Activated CD8-positive, alpha-beta memory T cell treated with anti-CD3 and anti-CD28 coated beads, Interleukin-2, amount 10 ng/mL, durations not matched to agents 7 days and 5 days (primary cell): ENCODE results near the gene CHST14. TPM values are rescaled to one million over a fixed set of nuclear protein-coding genes. Genes with fewer than 3 reads are reported as not detected.
A peak's percentile ranks its signal among the peaks of the same experiment; 100 is the strongest.

Experiments used
- ATAC-seq: fragments of 150-1000 bp; cut with Tn5 transposase; one replicate; pipeline ENCODE4 v1.10.0; 2021; ENCODE audit warnings: moderate library complexity
- CTCF ChIA-PET: fragments of 350-600 bp; sonication (Branson Sonifier 250); formaldehyde crosslinking; loops from one replicate; lab custom pipeline; 2021; ENCODE audit warnings: antibody characterized with exemption; lab: Charles Lee
- DNase-seq: peaks from one replicate; pipeline ENCODE4 v3.0.0-alpha.2; 2020
- H3K27ac Mint-ChIP-seq: one replicate; pipeline ENCODE4 v1.8.0; 2021; ENCODE audit warnings: mild to moderate bottlenecking, mixed read lengths
- H3K27me3 Mint-ChIP-seq: one replicate; pipeline ENCODE4 v1.8.0; 2021; ENCODE audit warnings: mixed read lengths
- H3K36me3 Mint-ChIP-seq: one replicate; pipeline ENCODE4 v1.8.0; 2021; ENCODE audit warnings: mild to moderate bottlenecking, mixed read lengths
- H3K4me1 Mint-ChIP-seq: one replicate; pipeline ENCODE4 v1.8.0; 2021; ENCODE audit warnings: mixed read lengths
- H3K4me3 Mint-ChIP-seq: one replicate; pipeline ENCODE4 v1.8.0; 2021; ENCODE audit warnings: mild to moderate bottlenecking, moderate library complexity, mixed read lengths
- H3K9me3 Mint-ChIP-seq: one replicate; pipeline ENCODE4 v1.8.0; 2022; ENCODE audit warnings: low read depth, mixed read lengths
- total RNA-seq, 2 experiments: library from RNA; stranded (reverse); gene quantifications; one replicate each; pipeline ENCODE4 v1.2.3, GENCODE V29; 2021

CHST14 gene
- total RNA-seq, 2 experiments from 2014 or later: 12.3 to 12.6 TPM

DNA sequence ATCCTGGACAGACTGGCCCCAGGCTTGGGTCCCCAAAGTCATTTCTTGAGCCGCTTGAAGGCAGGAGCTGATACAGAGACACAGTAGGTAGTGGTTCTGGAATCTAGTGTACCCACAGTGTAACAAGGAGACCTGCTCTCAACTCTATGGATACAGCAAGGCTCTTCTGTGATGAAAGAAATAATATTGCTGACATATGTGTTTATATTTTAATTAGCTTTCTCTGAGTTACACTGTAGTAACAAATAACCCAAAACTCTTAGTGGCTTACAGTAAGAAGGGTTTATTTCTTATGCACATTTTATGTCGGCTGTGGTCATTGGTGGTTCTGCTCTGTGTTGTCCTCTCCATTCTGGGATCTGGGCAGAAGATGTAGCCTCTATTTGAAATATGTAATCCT is 45.5 kb downstream of the CHST14 start:
- Mint-ChIP-seq H3K36me3 (no peaks in the 10 kb centered on the region), H3K4me1 (peaks cover 14% of the 10 kb centered on the region), H3K9me3 (no peaks in the 10 kb centered on the region), H3K4me3 (no peak overlapping the region), H3K27me3 (peaks cover 37% of the 10 kb centered on the region), H3K27ac (no peak overlapping the region)
- ATAC-seq (no peak), DNase-seq (peak; percentile 2)
- CTCF ChIA-PET: interaction anchor here (0.7 to 1.5 kb wide), 2 partner anchors 44 to 108 kb away, joined by 3 read pairs; no protein-coding TSS in a partner anchor

Other genes with a start within 250 kb of the CHST14 start
- gene PAK6, start 231.9 kb upstream of the CHST14 start, total RNA-seq: 1 to 10 TPM; 1.0 to 1.7 TPM
- not detected for gene ANKRD63, start 187.9 kb upstream of the CHST14 start, total RNA-seq
- gene PLCB2, start 163.0 kb upstream of the CHST14 start, total RNA-seq: 100 to 1,000 TPM; 104 to 120 TPM
- gene INAFM2, start 147.3 kb upstream of the CHST14 start, total RNA-seq: 10 to 100 TPM in 1 of 2 experiments, 1 to 10 TPM in 1; 4.9 to 10.2 TPM
- gene CCDC9B, start 130.0 kb upstream of the CHST14 start, total RNA-seq: 1 to 10 TPM in 1 of 2 experiments, under 1 TPM in 1; 0.45 to 1.5 TPM
- gene PHGR1, start 120.0 kb upstream of the CHST14 start, total RNA-seq: not detected
- gene DISP2, start 112.8 kb upstream of the CHST14 start, total RNA-seq: under 1 TPM; 0.23 to 0.37 TPM
- 10 to 100 TPM; 77.1 to 82.0 TPM for gene KNSTRN, start 88.3 kb upstream of the CHST14 start, total RNA-seq
- 10 to 100 TPM; 70.3 to 87.2 TPM for gene IVD, start 65.2 kb upstream of the CHST14 start, total RNA-seq
- 10 to 100 TPM; 24.1 to 25.6 TPM for gene BAHD1, start 30.0 kb upstream of the CHST14 start, total RNA-seq
- 10 to 100 TPM; 24.4 to 27.8 TPM for gene CCDC32, start 94.1 kb downstream of the CHST14 start, total RNA-seq
- 10 to 100 TPM; 17.6 to 17.7 TPM for gene RPUSD2, start 98.3 kb downstream of the CHST14 start, total RNA-seq
- 10 to 100 TPM; 52.1 to 75.0 TPM for gene KNL1, start 123.3 kb downstream of the CHST14 start, total RNA-seq
- gene RAD51, start 224.2 kb downstream of the CHST14 start, total RNA-seq: 10 to 100 TPM; 73.0 to 83.3 TPM